Stimulated activated naive CD8-positive, alpha-beta T cell treated with anti-CD3 and anti-CD28 coated beads, Interleukin-15, Interleukin-2, amounts not matched to agents 100 ng/mL and 50 ng/mL, for 24 hours (primary cell): ENCODE data around the gene FAXDC2.
"Not testable (repeated sequence)": the region's sequence is repeated elsewhere in the genome, so short reads cannot be mapped to it uniquely, and the experiment has no call there.

Experiments used
- H3K27ac Mint-ChIP-seq: one replicate; pipeline ENCODE4 v1.8.0; 2021; ENCODE audit warnings: mild to moderate bottlenecking, mixed read lengths
- H3K27me3 Mint-ChIP-seq: one replicate; pipeline ENCODE4 v1.8.0; 2021; ENCODE audit warnings: mixed read lengths
- H3K36me3 Mint-ChIP-seq: one replicate; pipeline ENCODE4 v1.8.0; 2021; ENCODE audit warnings: low read depth, mixed read lengths
- H3K4me1 Mint-ChIP-seq: one replicate; pipeline ENCODE4 v1.8.0; 2021; ENCODE audit warnings: low read depth, mixed read lengths
- H3K4me3 Mint-ChIP-seq: one replicate; pipeline ENCODE4 v1.8.0; 2021; ENCODE audit warnings: mild to moderate bottlenecking, mixed read lengths
- H3K9me3 Mint-ChIP-seq: one replicate; pipeline ENCODE4 v1.8.0; 2021; ENCODE audit warnings: mixed read lengths

The FAXDC2 gene

DNA sequence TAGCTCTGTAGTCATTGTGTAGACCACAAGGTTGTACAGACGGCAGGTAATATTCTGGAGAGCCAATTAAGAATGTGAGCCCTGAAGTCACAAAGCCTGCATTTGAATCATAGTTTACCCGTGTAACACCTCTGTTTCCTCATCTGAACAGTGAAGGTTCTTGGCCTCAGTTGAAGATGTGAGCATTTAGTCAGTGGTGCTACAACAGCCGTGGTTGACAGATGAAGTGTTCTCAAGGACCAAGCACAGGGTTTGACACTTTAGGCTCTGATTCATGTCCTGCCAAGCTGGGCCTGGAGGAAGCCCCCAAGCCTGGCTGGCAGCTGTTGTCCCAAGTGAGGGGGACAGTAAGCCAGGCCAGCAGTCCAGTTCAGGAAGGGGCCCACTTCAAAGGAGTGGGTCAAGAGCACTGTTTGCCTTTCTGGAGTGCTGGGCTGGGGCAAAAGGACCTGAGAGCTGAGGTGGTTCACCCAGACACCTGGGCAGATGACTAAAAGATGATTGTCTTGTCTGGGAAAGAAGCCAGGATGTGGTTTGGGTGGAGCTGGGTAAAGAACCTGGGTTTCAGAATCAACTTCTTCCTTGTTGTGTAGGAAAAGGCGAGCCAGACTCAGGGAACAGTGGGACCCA, 20.7 kb downstream of the FAXDC2 start:
- Mint-ChIP-seq H3K27me3 (no peaks in the 10 kb centered on the region), H3K27ac (peak overlapping the region; percentile 40), H3K36me3 (peaks cover 38% of the 10 kb centered on the region), H3K9me3 (no peaks in the 10 kb centered on the region), H3K4me1 (peaks cover 44% of the 10 kb centered on the region), H3K4me3 (no peak overlapping the region)

DNA sequence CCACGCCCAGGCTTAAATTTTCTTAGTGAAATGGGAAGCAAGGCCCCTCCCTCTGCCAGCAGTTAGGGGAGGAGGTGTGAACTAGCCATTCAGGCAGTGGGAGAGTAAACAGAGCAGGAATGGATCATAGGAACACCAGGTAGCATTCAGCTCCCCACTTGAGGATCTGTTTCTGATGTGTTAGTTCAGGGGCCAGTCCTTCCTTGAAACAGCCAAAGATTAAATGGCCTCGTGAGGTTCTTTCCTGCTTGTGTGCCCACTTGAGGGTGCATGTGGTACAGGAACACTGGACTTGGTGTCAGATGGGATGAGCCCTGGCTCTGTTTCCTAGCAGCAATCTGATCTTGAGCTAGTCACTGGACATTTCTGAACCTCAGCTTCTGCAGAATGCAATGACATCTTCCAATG, 21.2 kb downstream of the FAXDC2 start:
- no peaks in the 10 kb centered on the region for H3K27me3 Mint-ChIP-seq
- peaks cover 44% of the 10 kb centered on the region for H3K4me1 Mint-ChIP-seq
- H3K9me3 Mint-ChIP-seq = no peaks in the 10 kb centered on the region
- peaks cover 40% of the 10 kb centered on the region for H3K36me3 Mint-ChIP-seq
- H3K4me3 Mint-ChIP-seq = no peak overlapping the region
- H3K27ac Mint-ChIP-seq = peak overlapping the region; percentile 40

DNA sequence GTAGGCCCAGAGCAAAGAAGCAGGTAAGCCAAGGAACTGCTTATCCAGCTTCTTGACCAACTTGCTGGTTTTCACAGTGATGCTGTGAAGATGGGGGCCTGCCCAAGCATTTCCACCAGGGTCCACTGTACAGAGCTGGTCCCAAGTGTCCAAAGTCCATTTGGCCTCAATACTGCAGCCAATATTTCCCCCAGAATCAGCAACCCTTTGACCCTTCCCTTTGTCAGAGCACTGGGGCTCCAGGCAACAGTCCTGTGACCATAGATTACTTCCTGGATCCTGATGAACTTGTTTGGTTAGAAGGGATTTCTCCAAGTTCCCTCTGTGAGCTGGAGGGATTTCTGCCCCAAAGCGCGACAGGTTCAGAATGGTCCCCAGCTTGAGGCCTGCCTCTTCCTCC, 26.3 kb downstream of the FAXDC2 start:
- Mint-ChIP-seq H3K9me3 (no peaks in the 10 kb centered on the region), H3K4me1 (peaks cover 33% of the 10 kb centered on the region), H3K27me3 (no peaks in the 10 kb centered on the region), H3K27ac (no peak overlapping the region), H3K4me3 (no peak overlapping the region), H3K36me3 (peaks cover 44% of the 10 kb centered on the region)

DNA sequence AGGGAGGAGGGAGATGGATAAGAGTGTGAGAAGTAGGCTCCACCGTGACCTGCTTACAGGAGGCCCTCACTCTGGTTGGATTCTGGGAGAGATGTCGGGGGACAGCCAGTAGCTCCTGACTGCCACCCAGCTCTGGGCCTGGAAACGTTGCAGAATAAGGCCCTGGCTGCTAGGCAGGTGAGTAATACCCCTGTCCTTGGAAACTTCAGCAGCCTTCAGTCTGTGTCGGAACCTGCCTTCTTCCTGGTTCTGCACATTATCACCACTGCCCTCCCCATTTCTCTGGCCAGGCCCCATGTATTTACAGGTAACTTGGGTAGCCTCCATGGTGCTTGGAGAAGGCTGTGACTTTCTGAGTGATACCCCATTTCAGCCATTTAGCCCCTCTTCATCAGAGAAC, 26.8 kb downstream of the FAXDC2 start:
- H3K27me3 Mint-ChIP-seq = no peaks in the 10 kb centered on the region
- no peak overlapping the region for H3K27ac Mint-ChIP-seq
- H3K4me1 Mint-ChIP-seq = peaks cover 35% of the 10 kb centered on the region
- no peak overlapping the region for H3K4me3 Mint-ChIP-seq
- H3K36me3 Mint-ChIP-seq = peaks cover 48% of the 10 kb centered on the region
- H3K9me3 Mint-ChIP-seq = no peaks in the 10 kb centered on the region

DNA sequence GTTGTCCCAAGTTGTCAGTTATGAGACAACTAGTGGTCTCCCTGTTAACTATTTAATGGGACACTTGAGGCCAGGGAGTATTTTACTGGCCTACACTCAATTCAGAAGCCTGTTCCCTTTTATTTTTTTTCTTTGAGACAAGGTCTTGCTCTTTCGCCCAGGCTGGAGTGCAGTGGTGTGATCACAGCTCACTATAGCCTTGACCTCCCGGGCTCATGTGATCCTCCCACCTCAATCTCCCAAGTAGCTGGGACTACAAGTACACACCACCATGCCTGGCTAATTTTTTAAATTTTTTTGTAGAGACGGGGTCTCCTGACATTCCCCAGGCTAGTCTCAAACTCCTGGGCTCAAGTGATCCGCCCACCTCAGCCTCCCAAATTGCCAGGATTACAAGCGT, 27.5 kb downstream of the FAXDC2 start:
- not testable (repeated sequence) for H3K9me3 Mint-ChIP-seq, H3K27ac Mint-ChIP-seq, H3K27me3 Mint-ChIP-seq, H3K4me3 Mint-ChIP-seq
- H3K36me3 Mint-ChIP-seq = peaks cover 46% of the 10 kb centered on the region
- H3K4me1 Mint-ChIP-seq = peaks cover 28% of the 10 kb centered on the region

DNA sequence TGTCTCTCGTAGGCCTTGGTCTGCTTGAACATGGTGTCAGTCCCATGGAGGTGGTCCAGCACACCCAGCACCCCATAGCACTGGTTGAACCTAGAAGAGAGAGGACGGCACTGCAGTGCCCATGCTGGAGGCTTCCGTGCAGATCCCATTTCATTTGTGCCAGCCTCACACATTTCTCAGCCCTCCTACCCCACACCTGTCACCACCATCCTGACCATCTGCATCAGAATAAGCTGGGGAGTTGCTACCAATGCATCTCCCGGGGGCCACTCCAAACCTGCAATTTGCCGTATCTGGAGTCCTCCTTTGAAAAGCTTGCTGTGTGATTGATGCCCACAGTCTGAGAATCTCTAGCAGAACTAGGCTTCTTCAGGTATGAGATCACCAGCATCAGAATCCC, 30.0 kb downstream of the FAXDC2 start:
- Mint-ChIP-seq H3K36me3 (peaks cover 57% of the 10 kb centered on the region), H3K27me3 (no peaks in the 10 kb centered on the region), H3K9me3 (no peaks in the 10 kb centered on the region), H3K4me1 (peaks cover 10% of the 10 kb centered on the region), H3K4me3 (no peak overlapping the region), H3K27ac (no peak overlapping the region)

DNA sequence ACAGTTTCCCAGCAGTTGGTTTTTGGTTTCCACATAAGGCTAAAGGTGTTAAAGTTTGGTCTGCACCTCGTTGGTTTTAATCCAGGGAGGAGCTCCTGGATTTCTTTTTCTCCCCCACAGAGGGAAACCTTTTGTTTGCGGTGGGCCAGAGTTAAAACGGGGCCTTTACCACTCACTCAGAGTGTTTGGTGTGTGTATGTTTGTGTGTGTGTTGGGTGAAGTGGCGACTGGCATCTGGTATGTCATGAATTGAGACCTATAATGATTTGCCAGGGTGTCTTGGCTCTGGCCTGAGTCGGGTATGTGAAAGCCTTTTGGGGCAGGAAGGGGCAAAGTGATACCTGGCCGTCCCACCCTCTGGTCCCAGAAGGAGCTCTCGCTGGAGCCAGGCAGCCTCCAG, 30.9 kb downstream of the FAXDC2 start:
- Mint-ChIP-seq H3K9me3 (no peaks in the 10 kb centered on the region), H3K4me1 (peaks cover 10% of the 10 kb centered on the region), H3K27me3 (no peaks in the 10 kb centered on the region), H3K27ac (no peak overlapping the region), H3K4me3 (no peak overlapping the region), H3K36me3 (peaks cover 65% of the 10 kb centered on the region)

DNA sequence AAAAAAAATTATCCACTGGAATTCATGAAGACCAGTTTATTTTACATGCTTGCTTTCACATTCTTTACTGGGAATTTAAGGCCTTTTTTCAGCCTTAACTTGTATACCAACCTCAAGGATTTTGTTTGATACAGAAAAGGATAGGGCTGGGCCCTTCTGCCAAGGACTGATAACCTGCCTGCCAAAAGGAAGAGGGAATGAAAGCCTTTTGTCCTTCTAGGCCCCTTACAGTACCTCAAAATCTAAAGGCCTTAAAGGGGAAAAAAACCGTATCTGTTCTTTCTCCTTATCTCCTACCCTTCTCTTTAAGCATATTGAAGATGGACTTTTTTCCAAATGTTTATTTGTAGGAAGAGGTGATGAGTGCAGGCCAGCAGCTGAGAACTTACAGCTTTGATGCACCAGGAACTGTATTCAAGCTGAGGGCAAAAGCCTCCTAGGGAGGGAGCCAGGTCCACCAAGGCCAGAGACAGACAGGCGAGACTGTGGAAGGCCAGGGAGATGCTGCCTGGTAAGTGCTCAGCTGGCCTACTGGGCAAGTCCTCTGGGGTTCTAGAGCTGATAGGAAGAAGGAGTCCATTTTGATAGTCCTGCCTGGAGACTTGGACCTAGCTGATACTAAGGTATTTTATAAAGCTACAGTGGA, 31.8 kb downstream of the FAXDC2 start:
- Mint-ChIP-seq H3K4me3 (no peak overlapping the region), H3K27ac (no peak overlapping the region), H3K27me3 (no peaks in the 10 kb centered on the region), H3K9me3 (no peaks in the 10 kb centered on the region), H3K36me3 (peaks cover 66% of the 10 kb centered on the region), H3K4me1 (peaks cover 14% of the 10 kb centered on the region)

DNA sequence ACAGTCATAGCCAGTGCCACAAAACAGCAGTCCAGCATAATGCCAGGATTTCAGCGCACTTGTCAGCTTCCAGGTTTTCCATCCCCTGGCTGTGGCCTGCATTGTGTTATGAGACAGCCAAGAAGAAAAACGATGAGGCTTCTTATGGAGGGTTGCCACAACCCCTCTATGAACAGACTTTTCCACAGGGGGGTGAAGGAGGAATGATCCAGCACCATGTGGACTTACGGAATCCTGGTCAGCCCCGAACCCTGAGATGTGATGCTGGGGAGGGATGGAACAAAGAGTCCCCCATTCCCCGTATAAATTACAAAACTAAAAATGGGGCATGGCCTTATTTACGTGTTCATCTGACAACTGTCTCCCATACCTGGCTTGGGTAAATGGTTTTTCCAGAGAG, 32.6 kb downstream of the FAXDC2 start:
- H3K27ac Mint-ChIP-seq = no peak overlapping the region
- H3K27me3 Mint-ChIP-seq = no peaks in the 10 kb centered on the region
- peaks cover 21% of the 10 kb centered on the region for H3K4me1 Mint-ChIP-seq
- peaks cover 68% of the 10 kb centered on the region for H3K36me3 Mint-ChIP-seq
- H3K9me3 Mint-ChIP-seq = no peaks in the 10 kb centered on the region
- H3K4me3 Mint-ChIP-seq = no peak overlapping the region

DNA sequence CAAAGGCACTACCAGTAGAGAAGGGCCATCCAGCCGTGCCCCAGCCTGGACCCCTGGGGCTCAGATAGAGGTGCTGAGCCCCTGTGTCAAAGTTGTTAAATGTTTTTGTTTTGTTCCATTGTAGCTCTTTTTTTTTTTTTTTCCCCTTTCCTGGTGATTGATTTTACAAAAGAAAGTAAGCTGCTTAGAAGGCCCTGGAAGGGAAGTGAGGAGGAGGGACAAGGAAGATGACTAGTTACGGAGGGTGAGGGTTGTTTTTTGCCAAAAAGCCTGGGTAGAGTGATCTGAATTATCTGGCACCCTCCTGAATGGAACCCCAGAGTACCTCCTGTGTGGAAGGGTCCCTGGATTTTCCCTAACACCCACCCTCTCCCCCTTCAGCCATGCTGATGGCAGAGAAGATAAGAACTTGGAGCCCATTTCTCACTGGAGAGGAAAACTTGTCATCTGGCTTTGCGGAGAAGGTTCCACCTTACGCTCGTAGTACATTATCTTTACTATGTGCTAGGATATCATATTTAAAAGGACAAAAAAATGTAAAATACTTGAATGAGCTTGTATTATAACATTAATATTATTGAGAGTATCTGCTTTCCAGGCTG, 33.4 kb downstream of the FAXDC2 start:
- H3K4me1 Mint-ChIP-seq = peaks cover 28% of the 10 kb centered on the region

DNA sequence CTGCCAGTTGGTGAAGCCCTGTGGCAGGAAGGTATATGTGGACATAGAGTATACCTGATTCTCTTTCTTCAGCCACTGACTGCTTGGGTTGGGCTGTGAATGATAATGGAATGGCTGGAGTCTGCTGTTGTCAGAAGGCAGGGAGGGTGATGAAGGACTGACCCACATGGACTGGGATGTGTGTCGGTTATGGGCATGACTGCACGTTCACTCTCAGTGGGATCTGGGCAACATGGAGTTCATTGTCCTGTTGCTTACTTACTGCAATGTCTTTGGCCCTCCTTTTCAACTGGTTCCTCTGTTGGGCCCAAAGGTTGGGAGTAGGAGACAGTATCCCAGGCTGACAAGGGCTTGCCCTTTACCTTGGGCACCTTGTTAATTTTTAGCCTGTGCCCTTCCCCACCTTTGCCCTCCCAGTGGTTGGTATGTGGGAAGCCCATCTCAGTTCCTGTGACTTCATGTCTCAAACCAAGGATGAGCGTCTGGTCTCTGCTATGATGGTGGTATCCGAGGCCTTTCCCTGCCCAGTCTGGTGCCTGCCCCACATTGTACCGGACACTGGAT, 34.6 kb downstream of the FAXDC2 start:
- H3K27me3 Mint-ChIP-seq = no peaks in the 10 kb centered on the region
- peak overlapping the region; percentile 49 for H3K27ac Mint-ChIP-seq
- peaks cover 74% of the 10 kb centered on the region for H3K36me3 Mint-ChIP-seq
- H3K9me3 Mint-ChIP-seq = no peaks in the 10 kb centered on the region
- peaks cover 39% of the 10 kb centered on the region for H3K4me1 Mint-ChIP-seq
- no peak overlapping the region for H3K4me3 Mint-ChIP-seq

More for the DNA sequence above, 33.4 kb downstream of the FAXDC2 start:
- Mint-ChIP-seq H3K27ac (peak overlapping the region; percentile 34), H3K36me3 (peaks cover 71% of the 10 kb centered on the region), H3K9me3 (no peaks in the 10 kb centered on the region), H3K27me3 (no peaks in the 10 kb centered on the region), H3K4me3 (no peak overlapping the region)

DNA sequence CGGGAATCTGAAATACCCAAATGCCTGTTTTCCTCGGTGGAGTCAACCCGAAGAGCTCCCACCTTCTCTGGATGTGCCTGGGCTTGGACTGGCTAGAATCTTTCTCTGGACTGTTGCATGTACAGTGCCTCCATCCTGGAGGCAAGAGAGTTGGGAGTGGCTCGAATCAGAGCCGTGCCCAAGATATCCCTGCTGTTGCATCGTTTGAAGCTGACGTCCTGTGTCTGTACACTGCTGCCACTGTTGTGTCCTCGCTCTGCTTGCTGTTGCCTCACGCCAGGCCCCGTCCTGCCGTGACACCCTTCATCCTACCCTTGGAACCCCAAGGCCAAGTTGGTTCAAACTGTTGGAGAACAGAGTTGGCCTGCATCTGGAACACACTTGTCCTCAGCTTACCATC, 35.4 kb downstream of the FAXDC2 start:
- Mint-ChIP-seq H3K9me3 (no peaks in the 10 kb centered on the region), H3K36me3 (peaks cover 79% of the 10 kb centered on the region), H3K4me3 (no peak overlapping the region), H3K27me3 (no peaks in the 10 kb centered on the region), H3K4me1 (peaks cover 39% of the 10 kb centered on the region), H3K27ac (peak overlapping the region; percentile 53)

DNA sequence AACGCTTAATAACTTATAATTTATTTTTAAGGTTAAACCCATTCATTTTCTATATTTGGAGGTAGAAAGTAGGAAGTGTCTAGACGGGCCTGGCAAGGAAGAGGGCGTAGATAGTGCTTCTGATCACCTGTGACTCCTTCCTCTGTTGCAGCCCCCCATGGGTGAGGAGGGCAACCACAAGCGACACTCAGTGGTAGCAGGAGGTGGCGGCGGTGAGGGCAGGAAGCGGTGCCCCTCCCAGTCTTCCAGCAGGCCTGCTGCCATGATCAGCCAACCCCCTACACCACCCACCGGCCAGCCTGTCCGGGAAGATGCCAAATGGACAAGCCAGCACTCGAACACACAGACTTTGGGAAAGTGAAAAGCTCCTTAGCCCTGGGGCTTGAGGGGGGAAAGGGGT, 36.7 kb downstream of the FAXDC2 start:
- Mint-ChIP-seq H3K4me1 (peaks cover 31% of the 10 kb centered on the region), H3K27ac (peak overlapping the region; percentile 65), H3K4me3 (no peak overlapping the region), H3K27me3 (no peaks in the 10 kb centered on the region), H3K9me3 (no peaks in the 10 kb centered on the region), H3K36me3 (peaks cover 81% of the 10 kb centered on the region)

DNA sequence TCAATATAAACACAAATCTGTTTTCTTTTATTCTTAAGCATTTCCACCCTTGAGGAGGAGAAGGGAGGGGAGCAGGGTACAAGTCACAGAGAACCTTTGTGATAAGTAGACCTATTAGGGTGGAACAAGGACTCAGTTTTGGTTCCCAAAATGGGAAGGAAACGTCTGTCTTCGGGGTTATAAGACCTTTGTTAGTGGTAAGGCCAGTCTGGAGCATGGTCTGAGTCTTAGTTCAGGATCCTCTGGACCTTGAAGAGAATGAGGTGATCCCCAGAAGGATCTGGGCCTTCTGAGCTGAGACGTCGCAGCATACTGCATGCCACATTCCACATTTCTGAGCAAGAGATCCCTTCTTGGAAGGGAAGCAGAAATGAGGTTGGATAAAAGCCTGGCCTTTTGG, 37.2 kb downstream of the FAXDC2 start:
- Mint-ChIP-seq H3K4me3 (no peak overlapping the region), H3K4me1 (peaks cover 29% of the 10 kb centered on the region), H3K9me3 (no peaks in the 10 kb centered on the region), H3K36me3 (peaks cover 85% of the 10 kb centered on the region), H3K27ac (peak overlapping the region; percentile 65), H3K27me3 (no peaks in the 10 kb centered on the region)

DNA sequence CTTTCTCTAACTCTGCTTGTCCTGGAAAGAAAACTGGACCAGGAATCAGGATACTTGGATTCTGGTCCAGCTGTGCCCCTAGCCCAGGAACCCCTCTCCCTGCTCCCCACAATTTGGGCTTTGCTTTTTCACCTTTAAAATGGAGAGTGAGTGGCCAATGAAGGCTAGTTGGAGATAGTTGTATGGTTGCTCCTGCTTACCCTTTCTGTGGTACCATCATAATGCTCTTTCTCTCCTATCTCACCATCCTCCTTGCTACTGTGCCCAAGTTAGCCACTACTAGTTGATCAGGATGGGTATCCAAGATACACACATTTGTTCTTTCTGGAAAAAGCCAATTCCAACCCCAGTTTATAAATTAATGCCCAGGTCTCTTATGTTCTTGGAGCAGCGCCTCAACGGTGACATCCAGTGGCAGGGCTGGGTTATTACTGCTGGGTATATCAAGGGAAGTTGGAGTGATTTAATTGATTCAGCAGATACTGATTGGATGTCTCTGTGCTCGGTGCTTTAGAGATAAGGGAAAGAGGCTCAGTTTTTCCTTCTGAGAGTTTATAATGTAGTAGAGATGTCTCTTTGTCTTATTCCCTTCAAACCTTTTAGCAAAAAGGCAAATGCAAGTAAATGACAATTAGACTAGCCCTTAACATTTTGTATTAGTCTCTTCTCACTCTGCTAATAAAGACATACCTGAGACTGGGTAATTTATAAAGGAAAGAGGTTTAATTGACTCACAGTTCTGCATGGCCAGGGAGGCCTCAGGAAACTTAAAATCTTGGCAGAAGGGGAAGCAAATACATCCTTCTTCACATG, 38.5 kb downstream of the FAXDC2 start:
- Mint-ChIP-seq H3K27ac (peak overlapping the region; percentile 56), H3K4me3 (no peak overlapping the region), H3K9me3 (no peaks in the 10 kb centered on the region), H3K36me3 (peaks cover 82% of the 10 kb centered on the region), H3K4me1 (peaks cover 29% of the 10 kb centered on the region), H3K27me3 (no peaks in the 10 kb centered on the region)
